ENCODE measurements around the gene KCNJ14.

KCNJ14 gene

GRCh38 chr19:48445606-48446481, 9.5 kb upstream of the KCNJ14 start, which contains the start of gene GRWD1:
Gene GRWD1, plus strand, starts transcription at chr19:48445983. Its CDS starts 23 bp downstream, at chr19:48446006.
- DNase-seq, result peak; percentile 90

DNA sequence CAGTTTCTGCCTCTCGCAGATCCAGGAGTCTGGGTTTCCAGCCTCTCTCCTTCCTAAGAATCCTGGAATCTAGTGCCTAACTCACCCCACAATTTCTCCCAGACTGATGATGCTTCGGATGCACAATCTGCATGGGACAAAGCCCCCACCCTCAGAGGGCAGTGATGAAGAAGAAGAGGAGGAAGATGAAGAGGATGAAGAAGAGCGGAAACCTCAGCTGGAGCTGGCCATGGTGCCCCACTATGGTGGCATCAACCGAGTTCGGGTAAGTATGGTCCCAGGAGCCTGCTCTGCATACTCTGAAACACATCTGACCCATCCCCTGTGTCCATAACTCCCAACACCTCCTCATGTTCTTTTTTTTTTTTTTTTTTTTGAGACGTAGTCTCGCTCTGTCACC, 8.8 kb upstream of the KCNJ14 start:
- DNase-seq, result no peak

DNA sequence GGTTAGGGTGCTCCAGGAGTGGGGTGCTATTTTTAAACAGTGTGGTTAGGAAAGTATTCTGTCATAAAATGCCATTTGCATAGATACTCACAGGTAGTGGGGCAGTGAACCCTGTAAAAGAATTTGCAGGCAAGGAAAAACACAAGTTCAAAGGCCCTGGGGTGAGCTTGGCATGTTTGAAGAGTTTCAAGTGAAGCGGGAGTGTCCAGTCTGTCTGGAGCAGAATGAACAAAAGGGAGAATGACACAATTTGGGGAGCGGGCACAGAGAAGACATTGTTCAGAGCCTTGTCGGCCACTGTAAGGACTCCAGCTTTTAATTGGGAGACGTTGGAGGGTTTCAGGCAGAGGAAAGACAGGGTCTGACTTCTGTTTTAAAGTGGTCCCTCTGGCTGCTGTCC, 6.8 kb upstream of the KCNJ14 start:
- DNase-seq, result no peak

DNA sequence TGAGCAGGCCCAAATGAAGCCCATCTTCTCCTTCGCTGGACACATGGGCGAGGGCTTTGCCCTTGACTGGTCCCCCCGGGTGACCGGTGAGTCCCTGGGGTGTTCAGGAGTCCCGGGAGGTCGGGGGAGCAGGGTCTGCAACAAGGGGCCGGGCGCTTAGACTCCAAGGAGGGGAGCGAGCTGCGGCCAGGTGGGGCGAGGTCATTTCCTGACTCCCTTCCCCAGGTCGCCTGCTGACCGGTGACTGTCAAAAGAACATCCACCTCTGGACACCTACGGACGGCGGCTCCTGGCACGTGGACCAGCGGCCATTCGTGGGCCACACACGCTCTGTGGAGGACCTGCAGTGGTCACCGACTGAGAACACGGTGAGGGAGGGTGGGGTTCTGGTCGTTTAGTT, 4.9 kb upstream of the KCNJ14 start:
- no peak for DNase-seq

- DNase-seq, result no peak
Observed at GRCh38 chr19:48450863-48451262, 4.5 kb upstream of the KCNJ14 start.

- DNase-seq, result no peak
Observed at GRCh38 chr19:48451624-48452023, 3.8 kb upstream of the KCNJ14 start.

GRCh38 chr19:48452289-48453190, 2.8 kb upstream of the KCNJ14 start:
- DNase-seq, result no peak

DNA sequence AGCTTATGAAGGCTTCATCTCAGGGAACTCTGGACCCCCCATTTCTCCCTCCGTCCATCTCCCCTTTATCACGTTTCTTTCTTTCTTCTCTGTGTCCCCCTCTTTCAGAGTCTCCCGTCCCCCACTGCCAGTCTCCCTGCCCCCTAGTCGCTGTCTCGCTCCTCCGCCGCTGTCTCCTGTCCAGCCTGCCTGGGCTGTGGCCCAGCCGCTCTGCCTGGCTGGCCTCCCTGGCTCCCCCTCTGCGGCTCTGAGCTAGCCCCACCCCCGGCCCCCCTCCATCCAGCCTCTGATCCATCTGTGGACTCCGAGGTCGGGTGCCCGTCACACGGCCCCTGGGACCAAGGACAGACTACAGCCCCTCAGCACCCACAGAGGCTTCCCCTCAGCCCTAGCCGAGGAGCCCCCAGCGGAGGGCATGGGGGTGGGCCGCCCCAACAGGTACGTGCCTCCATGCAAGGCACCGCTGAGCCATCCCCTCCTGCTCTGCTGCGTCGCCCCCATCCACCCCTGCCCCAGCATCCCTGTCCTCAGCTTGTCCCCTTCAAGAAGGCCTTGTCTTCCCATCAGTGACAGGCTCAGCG, 1.1 kb upstream of the KCNJ14 start:
- no peak for DNase-seq

DNA sequence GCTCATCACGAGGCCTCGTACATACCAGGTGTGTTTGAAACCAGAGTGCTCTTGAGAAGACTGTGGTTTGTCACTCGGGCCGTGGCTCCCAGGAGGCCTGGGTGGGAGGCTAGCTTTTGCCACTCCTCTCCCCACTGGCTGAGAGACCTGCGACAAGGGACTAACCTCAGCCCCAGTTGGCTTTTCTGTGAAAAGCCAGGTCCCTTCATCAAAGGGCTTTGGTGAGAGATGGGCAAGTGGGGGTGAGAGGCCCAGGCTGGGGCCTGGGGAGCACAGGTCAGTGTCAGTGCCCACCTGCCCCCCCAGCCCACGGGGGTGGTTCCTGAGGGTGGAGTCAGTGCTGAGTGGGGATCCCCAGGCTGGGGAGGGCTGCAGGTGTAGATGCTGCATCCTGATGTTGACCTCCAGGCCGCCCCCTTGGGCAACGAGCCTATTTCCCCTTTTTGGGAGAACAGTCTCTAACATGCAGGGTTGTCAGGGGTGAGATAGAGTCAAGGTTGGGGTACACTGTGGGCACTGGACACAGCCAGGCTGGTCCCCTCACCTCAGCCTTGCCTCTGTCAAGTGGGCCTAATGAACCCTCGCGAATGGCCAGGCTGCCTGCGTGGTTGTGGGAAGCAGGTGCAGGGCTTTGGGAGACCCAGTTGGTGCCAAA, 661 bp downstream of the KCNJ14 start:
- no peak for DNase-seq

DNA sequence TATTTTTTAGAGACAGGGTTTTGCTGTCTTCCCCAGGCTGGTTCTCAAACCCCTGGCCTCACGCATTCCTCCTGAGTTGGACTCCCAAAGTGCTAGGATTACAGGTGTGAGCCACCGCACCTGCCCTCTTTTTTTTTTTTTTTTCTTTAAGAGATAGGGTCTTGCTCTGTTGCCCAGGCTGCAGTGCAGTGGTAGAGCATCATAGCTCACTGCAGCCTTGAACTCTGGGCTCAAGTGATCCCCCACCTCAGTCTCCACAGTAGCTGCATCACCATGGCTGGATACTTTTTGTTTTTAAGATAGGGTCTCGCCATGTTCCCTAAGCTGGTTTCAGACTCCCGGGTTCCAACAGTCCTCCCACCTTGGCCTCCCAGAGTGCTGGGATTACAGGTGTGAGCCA, 1.5 kb downstream of the KCNJ14 start:
- no peak for DNase-seq

DNA sequence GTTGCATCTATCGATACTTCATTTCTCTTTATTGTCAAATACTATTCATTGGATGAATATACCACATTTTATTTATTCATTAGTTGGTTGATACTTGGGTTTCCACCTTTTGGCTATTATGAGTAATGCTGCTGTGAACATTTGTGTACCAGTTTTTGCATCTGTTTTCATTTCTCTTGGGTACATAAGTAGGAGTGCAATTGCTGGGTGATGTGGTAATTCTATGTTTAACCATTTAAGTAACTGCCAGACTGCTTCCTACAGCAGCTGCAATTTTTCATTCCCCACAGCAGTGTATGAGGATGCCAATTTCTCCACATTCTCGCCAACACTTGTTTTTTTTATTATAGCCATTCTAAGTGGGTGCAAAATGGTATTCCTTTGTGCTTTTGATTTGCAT, 2.6 kb downstream of the KCNJ14 start:
- no peak for DNase-seq

- DNase-seq, result no peak
Observed at GRCh38 chr19:48461651-48461981, 6.2 kb downstream of the KCNJ14 start.

DNA sequence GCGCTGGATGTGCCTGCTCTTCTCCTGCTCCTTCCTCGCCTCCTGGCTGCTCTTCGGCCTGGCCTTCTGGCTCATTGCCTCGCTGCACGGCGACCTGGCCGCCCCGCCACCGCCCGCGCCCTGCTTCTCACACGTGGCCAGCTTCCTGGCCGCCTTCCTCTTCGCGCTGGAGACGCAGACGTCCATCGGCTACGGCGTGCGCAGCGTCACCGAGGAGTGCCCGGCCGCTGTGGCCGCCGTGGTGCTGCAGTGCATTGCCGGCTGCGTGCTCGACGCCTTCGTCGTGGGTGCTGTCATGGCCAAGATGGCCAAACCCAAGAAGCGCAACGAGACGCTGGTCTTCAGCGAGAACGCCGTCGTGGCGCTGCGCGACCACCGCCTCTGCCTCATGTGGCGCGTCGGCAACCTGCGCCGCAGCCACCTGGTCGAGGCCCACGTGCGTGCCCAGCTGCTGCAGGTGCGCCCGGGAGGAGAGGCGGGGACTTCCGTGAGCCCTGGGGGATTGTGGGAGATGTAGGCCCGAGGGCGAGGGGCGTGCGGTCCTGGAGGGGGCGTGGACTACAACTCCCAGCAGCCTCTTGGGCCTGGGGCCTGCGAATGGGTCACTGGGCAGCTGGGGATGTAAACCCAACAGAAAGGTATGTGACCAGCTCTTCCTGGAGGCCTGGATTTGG, 6.7 kb downstream of the KCNJ14 start:
- DNase-seq, result no peak

DNA sequence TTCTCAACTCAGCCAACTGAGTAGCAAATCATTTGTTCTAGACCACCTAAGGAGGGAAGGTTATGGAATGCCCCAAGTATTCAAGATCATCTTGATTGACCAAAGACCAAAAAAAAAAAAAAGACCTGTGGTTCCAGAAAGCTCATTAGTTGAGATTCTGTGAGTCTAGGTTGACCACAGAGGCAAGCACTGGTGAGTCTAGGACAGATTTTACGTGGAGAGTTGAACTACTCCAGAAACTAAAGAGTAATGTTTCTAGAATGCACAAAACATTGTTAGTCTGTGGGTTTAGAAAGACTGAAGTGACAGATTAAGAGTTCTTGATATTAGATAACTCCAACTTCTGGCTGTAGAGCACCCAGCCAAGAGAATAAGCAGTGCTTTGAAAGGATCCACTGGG, 9.8 kb downstream of the KCNJ14 start:
- no peak for DNase-seq

- DNase-seq, result no peak
Observed at GRCh38 chr19:48466561-48467325, 11.4 kb downstream of the KCNJ14 start.

- peak; percentile 99 for DNase-seq
Observed at GRCh38 chr19:48468772-48469288, 13.5 kb downstream of the KCNJ14 start.

GRCh38 chr19:48469289-48469881, 14.0 kb downstream of the KCNJ14 start, which contains the start of gene CYTH2:
Gene CYTH2, plus strand, starts transcription at chr19:48469369. Its CDS starts 139 bp downstream, at chr19:48469508.
- peak; percentile 86 for DNase-seq

GRCh38 chr19:48469934-48470680, 14.7 kb downstream of the KCNJ14 start:
- DNase-seq, result no peak

GRCh38 chr19:48470856-48471255, 15.5 kb downstream of the KCNJ14 start:
- no peak for DNase-seq

- no peak for DNase-seq
Observed at GRCh38 chr19:48471836-48472235, 16.5 kb downstream of the KCNJ14 start.

All from NCI-H345 (cell line).